Measurements from ENCODE around the gene MCU. TPM values are rescaled to one million over a fixed set of nuclear protein-coding genes. Genes with fewer than 3 reads are reported as not detected.
"Not testable (repeated sequence)": the region's sequence is repeated elsewhere in the genome, so short reads cannot be mapped to it uniquely, and the experiment has no call there.

The MCU gene
- total RNA-seq, 2 donors from 2014 or later = 11.6 to 18.7 TPM

DNA sequence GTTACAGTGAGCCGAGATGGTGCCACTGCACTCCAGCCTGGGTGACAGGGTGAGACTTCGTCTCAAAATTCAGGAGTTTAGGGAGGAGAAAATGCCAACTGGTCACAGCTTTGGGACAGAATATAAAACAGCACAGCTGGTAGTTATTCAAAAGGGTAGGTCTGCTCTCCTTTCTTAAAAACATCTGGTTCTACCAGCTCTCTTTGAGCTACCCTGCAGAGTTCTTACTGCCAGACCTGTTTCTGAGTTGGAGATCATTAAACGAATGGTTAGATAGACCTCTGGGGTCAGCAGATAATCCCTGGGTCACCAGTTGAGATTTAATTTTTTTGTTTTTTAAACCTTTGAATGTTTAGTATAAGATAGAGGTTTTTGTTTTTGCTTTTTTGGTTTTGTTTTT is 52.6 kb downstream of the MCU start:
- no peaks in the 10 kb centered on the region for H3K36me3 Mint-ChIP-seq
- ATAC-seq = no peak
- no peak overlapping the region for H3K27ac Mint-ChIP-seq
- DNase-seq (ENCODE audit: low spot score) = no peak
- H3K9me3 Mint-ChIP-seq = no peaks in the 10 kb centered on the region
- peaks cover 6 to 10% of the 10 kb centered on the region in 2 donors for H3K4me1 Mint-ChIP-seq (ENCODE audit: low read depth in 2 of 2)
- H3K4me3 Mint-ChIP-seq = no peak overlapping the region
- no peaks in the 10 kb centered on the region for H3K27me3 Mint-ChIP-seq

DNA sequence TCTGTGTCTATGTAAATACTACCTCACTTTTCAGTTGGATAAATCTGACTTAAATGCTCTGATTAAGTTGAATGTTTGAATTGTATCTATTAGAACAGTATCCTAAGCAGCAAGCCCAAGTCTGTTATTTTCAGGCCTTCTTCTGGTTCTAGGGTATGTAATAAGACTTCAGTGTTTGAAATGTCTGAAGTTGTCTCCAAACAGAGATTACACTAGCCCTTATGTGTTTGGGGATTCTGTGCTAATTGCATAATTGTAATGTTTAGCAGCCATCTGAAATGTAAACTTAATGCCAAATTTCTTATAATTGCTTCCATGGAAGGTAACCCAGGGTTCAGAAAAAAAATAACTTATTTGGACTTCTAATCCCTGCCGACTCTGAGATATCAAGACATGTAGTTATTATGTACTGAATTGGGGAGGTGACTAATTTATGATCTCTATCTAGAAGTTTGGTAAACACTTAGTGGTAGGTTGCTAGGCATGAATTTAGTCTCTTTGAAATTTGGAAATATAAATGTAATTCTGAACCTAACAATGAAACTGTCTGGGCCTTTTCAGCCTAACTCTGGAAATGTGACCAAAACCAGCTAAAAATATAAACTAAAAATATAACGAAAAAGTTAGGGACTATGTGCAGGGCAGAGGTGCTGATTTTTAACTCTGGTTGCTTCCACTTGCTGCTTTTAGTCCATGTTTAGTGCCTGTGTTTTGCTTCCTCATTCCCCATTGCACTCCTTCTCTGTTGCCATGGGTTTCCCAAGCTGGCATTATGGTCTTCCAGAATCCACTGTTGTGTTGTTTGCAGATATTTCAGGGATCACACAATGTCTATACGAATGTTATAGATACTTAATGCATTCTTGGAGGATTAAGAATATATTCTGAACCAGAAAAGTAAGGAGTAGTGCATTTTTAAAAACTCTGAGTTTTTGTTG is 54.8 kb downstream of the MCU start:
- DNase-seq (ENCODE audit: low spot score) (no peak), ATAC-seq (no peak)
- H3K27ac Mint-ChIP-seq = no peak overlapping the region
- no peaks in the 10 kb centered on the region for H3K27me3 Mint-ChIP-seq
- no peak overlapping the region for H3K4me3 Mint-ChIP-seq
- H3K4me1 Mint-ChIP-seq (ENCODE audit: low read depth in 2 of 2) = peaks cover 0 to 6% of the 10 kb centered on the region in 2 donors
- no peaks in the 10 kb centered on the region for H3K9me3 Mint-ChIP-seq
- H3K36me3 Mint-ChIP-seq = no peaks in the 10 kb centered on the region

DNA sequence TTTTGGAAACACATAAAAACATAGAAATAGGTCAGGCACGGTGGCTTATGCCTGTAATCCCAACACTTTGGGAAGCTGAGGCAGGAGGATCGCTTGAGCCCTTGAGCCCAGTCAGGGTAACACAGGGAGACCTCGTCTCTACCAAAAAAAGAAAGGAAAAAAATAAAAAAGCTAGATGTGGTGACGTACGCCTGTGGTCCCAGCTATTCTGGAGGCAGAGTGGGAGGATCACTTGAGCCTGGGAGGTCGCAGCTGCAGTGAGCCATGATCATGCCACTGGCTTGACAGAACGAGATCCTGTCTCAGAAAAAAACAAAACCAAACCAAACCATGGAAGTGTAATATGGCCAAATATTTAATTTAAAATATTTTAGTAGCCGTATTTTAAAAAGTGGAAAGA is 55.6 kb downstream of the MCU start:
- DNase-seq (ENCODE audit: low spot score) (no peak), ATAC-seq (no peak)
- Mint-ChIP-seq H3K4me3 (no peak overlapping the region), H3K9me3 (no peaks in the 10 kb centered on the region), H3K27me3 (no peaks in the 10 kb centered on the region), H3K36me3 (no peaks in the 10 kb centered on the region), H3K4me1 (ENCODE audit: low read depth in 2 of 2) (peaks cover 4 to 6% of the 10 kb centered on the region in 2 donors), H3K27ac (no peak overlapping the region)

DNA sequence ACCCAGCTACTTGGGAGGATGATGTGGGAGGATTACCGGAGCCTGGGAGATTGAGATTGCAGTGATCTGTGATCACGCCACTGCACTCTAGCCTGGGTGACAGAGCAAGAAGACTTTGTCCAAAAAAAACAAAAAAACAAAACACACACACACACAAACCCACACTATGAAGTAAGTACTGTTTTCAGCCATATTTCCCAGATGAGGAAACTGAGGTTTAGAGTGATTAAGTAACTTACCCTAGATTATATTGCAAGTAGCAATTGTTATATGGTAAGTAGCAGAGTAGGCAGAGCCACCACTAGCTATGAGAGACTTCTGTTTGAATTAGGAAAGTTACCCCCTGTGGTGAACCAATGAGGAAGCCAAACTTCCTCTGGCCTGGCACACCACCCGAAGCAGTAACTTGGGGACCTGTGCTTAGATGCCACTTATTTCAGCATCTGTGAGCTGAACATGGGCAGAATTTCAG is 61.9 kb downstream of the MCU start:
- peaks cover 16 to 25% of the 10 kb centered on the region in 2 donors for H3K4me1 Mint-ChIP-seq (ENCODE audit: low read depth in 2 of 2)
- H3K36me3 Mint-ChIP-seq = no peaks in the 10 kb centered on the region
- ATAC-seq (peak; percentile 48 to 63), DNase-seq (ENCODE audit: low spot score) (no peak)
- H3K27ac Mint-ChIP-seq = peak overlapping the region in 1 of 2 donors; percentile 62
- no peaks in the 10 kb centered on the region for H3K27me3 Mint-ChIP-seq
- no peak overlapping the region for H3K4me3 Mint-ChIP-seq
- no peaks in the 10 kb centered on the region for H3K9me3 Mint-ChIP-seq

DNA sequence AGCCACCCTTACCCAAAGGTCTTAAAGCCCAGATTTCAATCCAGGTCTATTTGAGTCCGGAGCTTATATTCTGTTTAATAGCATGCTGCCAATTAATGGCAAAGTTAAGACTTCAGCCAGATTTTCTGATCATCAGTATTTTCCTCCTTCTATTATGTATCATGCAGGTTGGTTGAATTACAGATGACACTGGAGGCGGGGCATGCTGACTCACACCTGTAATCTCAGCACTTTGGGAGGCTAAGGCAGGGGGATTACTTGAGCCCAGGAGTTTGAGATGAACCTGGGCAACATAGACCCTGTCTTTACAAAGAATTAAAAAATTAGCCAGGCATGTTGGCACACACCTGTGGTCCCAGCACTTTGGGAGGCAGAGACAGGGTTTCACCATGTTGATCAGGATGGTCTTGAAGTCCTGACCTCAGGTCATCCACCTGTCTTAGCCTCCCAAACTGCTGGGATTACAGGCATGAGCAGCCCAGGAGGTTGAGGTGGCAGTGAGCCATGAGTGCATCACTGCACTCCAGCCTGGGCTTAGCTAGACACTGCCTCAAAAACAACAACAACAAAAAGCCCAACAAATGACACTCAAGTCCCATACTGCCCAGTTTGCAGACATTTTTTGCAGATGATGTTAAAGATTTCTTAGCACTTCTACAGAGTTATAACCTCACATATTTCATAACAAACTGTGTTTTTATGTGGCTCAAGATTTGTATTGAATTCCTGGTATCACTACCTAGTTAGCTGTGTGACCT is 62.5 kb downstream of the MCU start:
- no peaks in the 10 kb centered on the region for H3K36me3 Mint-ChIP-seq
- no peaks in the 10 kb centered on the region for H3K27me3 Mint-ChIP-seq
- no peak overlapping the region for H3K4me3 Mint-ChIP-seq
- H3K9me3 Mint-ChIP-seq = no peaks in the 10 kb centered on the region
- H3K4me1 Mint-ChIP-seq (ENCODE audit: low read depth in 2 of 2) = peaks cover 19 to 25% of the 10 kb centered on the region in 2 donors
- no peak for ATAC-seq
- no peak for DNase-seq (ENCODE audit: low spot score)
- H3K27ac Mint-ChIP-seq = peak overlapping the region in 1 of 2 donors; percentile 62

DNA sequence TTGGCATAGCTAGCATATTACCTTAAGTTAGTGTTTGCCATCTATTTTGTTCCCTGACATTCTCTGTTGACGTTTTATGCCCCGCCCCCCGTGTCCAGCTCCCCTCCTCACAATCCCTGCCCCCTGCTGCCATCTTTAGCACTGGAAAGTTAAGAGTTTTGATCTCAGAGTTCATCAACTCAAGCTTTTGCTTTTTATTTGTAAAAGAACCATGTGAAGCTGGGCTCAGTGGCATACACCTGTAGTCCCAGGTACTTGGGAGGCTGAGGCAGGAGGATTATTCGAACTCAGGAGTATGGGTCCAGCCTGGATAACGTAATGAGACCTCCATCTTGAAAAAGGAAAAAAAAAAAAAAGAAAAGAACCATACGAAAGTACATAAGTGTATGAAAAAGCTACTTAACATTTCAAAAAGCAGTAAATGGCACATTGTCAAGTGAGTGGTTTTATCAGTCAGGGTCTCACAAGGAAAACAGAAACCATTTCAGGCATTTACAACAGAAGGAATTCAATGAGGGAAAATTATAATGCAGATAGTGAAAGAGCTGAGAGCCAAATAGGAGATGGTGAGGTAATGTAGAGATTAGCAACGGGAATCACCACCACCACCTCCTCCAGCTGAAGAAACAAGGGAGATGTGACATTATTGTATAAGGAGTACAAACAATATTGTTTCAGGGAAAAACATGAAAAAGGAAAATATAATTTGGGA is 64.9 kb downstream of the MCU start:
- H3K4me3 Mint-ChIP-seq = no peak overlapping the region
- no peaks in the 10 kb centered on the region for H3K27me3 Mint-ChIP-seq
- no peaks in the 10 kb centered on the region for H3K9me3 Mint-ChIP-seq
- ATAC-seq (no peak), DNase-seq (ENCODE audit: low spot score) (no peak)
- peaks cover 19 to 25% of the 10 kb centered on the region in 2 donors for H3K4me1 Mint-ChIP-seq (ENCODE audit: low read depth in 2 of 2)
- H3K36me3 Mint-ChIP-seq = no peaks in the 10 kb centered on the region
- H3K27ac Mint-ChIP-seq = no peak overlapping the region

DNA sequence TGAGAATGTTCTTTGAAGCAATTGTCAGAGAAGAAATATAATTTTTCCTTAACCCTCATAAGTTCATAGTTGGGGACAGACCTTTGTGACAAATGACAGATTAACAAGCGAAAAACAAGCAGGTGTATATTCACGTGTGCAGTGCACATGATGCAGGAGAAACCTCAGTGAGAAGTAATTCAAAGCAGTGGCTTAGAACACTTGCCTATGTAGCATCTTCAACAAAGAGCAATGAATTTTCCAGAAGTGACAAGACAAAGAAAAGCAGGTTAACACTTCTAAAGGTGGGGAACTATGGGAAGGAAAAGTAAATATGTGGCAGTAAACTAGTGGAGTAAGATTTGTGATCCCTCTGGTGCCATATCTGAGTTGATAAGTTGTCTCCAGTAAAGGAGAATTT is 65.8 kb downstream of the MCU start:
- Mint-ChIP-seq H3K9me3 (no peaks in the 10 kb centered on the region), H3K27ac (no peak overlapping the region), H3K4me1 (ENCODE audit: low read depth in 2 of 2) (peaks cover 16 to 19% of the 10 kb centered on the region in 2 donors), H3K4me3 (no peak overlapping the region), H3K36me3 (no peaks in the 10 kb centered on the region), H3K27me3 (no peaks in the 10 kb centered on the region)
- ATAC-seq (no peak), DNase-seq (ENCODE audit: low spot score) (no peak)

DNA sequence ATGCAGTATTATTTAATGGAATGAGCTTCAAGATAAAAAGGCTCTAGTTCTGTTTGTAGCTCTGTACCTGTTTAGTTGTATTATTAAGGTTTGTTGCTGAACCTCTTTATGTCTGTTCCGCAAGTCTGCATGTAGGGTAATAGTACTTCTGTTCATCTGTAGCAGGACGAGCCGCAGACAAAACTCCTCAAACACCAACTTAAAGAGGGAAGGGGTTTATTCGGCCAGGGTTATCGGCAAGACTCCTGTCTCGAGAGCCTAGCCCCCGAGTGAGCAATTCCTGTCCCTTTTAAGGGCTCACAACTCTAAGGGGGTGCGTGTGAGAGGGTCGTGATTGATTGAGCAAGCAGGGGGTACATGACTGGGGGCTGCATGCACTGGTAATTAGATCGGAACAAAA is 67.0 kb downstream of the MCU start:
- not testable (repeated sequence) for H3K4me3 Mint-ChIP-seq; H3K36me3 Mint-ChIP-seq; H3K4me1 Mint-ChIP-seq (ENCODE audit: low read depth in 2 of 2); ATAC-seq; H3K27ac Mint-ChIP-seq; DNase-seq (ENCODE audit: low spot score); H3K27me3 Mint-ChIP-seq; H3K9me3 Mint-ChIP-seq

DNA sequence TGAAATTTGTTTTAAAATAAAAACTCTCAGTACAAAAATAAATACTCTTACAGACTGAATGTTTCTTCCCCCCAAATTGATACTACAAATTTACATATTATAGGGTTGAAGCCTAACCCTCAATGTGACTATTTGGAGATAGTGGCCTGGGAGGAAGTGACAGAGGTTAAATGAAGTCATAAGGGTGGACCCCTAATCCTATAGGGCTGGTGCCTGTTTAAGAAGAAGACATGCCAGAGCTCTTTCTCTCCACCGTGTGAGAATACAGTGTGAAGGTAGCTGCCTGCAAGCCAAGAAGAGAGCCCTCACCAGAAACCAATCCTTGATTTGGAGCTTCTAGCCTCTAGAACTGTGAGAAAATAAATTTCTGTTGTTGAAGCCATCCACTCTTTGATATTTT is 67.6 kb downstream of the MCU start:
- no peaks in the 10 kb centered on the region for H3K27me3 Mint-ChIP-seq

DNA sequence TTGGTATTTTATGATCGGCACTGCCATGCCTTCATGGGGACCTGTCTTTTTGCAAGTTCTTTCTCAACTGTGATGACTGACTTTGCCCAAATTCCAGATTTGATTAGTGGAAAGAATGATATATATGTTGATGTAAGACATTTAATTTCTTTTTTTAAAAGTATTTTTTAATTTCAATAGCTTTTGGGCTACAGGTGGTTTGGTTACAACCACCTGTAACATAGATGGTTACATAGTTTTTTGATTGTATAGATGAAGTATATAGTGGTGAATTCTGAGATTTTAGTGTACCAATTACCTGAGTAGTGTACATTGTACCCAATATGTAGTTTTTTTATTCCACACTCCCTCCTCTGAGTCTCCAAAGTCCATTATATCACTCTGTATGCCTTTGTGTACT is 69.6 kb downstream of the MCU start:
- ATAC-seq = no peak
- Mint-ChIP-seq H3K36me3 (no peaks in the 10 kb centered on the region), H3K27me3 (no peaks in the 10 kb centered on the region), H3K9me3 (no peaks in the 10 kb centered on the region), H3K4me3 (no peak overlapping the region), H3K27ac (no peak overlapping the region), H3K4me1 (ENCODE audit: low read depth in 2 of 2) (peaks cover 0 to 2% of the 10 kb centered on the region in 2 donors)
- no peak for DNase-seq (ENCODE audit: low spot score)

More for the DNA sequence above, 67.6 kb downstream of the MCU start:
- ATAC-seq (no peak), DNase-seq (ENCODE audit: low spot score) (no peak)
- no peak overlapping the region for H3K4me3 Mint-ChIP-seq
- H3K27ac Mint-ChIP-seq = no peak overlapping the region
- no peaks in the 10 kb centered on the region for H3K36me3 Mint-ChIP-seq
- peaks cover 4 to 5% of the 10 kb centered on the region in 2 donors for H3K4me1 Mint-ChIP-seq (ENCODE audit: low read depth in 2 of 2)
- H3K9me3 Mint-ChIP-seq = no peaks in the 10 kb centered on the region

DNA sequence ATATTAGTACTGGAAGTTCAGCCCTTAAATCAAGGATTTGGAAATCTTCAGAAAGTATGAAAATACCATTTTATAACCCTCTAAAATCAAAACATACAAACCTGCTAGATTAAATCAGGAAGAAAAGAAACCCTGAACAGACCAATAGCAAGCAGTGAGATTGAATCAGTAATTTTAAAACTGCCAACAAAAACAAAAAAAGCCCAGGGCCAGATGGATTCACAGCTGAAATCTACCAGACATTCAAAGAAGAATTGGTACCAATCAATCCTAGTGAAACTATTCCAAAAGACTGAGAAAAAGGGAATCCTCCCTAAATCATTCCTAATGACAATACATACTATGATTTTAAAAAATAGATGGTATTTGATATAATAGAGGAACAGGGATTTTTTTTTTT is 70.1 kb downstream of the MCU start:
- Mint-ChIP-seq H3K4me3 (no peak overlapping the region), H3K9me3 (no peaks in the 10 kb centered on the region), H3K4me1 (ENCODE audit: low read depth in 2 of 2) (peaks cover 0 to 2% of the 10 kb centered on the region in 2 donors), H3K27me3 (no peaks in the 10 kb centered on the region), H3K36me3 (no peaks in the 10 kb centered on the region), H3K27ac (no peak overlapping the region)
- ATAC-seq (no peak), DNase-seq (ENCODE audit: low spot score) (no peak)

DNA sequence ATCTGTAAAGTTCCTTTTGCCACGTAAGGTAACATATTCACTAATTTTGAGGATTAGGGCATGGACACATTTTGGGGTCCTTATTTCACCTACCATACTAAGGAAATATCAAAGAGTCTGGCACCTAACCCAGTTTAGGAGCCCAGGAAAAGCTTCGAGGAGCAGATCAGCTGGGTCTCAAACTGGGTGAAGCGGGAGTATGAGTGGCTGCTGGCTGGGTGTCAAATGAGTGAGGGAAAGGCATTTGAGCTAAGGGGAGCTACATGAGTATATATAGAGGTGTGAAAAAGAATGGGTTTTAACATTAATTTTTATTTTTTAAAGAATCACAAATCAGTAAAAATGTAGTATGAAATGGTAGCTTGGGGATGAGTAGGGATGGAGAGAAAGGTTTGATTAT is 71.3 kb downstream of the MCU start:
- peaks cover 4% of the 10 kb centered on the region for H3K9me3 Mint-ChIP-seq
- H3K4me3 Mint-ChIP-seq = no peak overlapping the region
- DNase-seq (ENCODE audit: low spot score) (no peak), ATAC-seq (no peak)
- peaks cover 0 to 2% of the 10 kb centered on the region in 2 donors for H3K4me1 Mint-ChIP-seq (ENCODE audit: low read depth in 2 of 2)
- H3K27me3 Mint-ChIP-seq = no peaks in the 10 kb centered on the region
- no peak overlapping the region for H3K27ac Mint-ChIP-seq
- peaks cover 5% of the 10 kb centered on the region for H3K36me3 Mint-ChIP-seq

DNA sequence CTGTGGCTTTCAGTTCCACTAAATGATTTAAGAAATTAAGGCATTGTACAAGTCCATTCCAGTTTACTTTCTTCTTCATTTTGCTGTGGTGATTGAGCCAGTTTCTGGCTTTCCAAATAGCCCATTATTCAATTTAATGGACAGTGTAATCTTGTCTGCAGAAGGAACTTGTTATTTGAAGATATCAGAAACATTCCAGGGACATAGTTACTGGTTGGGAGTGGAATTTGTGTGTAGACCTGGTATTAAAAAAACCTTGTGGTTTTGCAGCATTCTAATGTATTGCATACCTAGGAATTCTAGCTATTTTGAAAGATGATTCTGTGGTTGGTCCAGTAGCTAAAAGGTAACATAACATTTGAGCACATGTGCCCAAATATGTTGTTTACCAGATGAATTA is 72.2 kb downstream of the MCU start:
- Mint-ChIP-seq H3K27me3 (no peaks in the 10 kb centered on the region), H3K4me1 (ENCODE audit: low read depth in 2 of 2) (peaks cover 0 to 3% of the 10 kb centered on the region in 2 donors), H3K4me3 (no peak overlapping the region), H3K27ac (no peak overlapping the region), H3K9me3 (peaks cover 4% of the 10 kb centered on the region), H3K36me3 (peaks cover 7% of the 10 kb centered on the region)
- DNase-seq (ENCODE audit: low spot score) (no peak), ATAC-seq (no peak)
